Thyroid gland (tissue), 4 donors: ENCODE data around the gene STX1A. TPM values are rescaled to one million over a fixed set of nuclear protein-coding genes. Genes with fewer than 3 reads are reported as not detected.

Experiments
- DNase-seq, 2 donors: peaks; one replicate each; pipeline ENCODE4 v3.0.0-alpha.2; 2019
- H3K27ac ChIP-seq, 3 donors: fragments of 200-600 bp; sonication (generic); 1 replicate in 2 of 3; 2 replicates in 1 of 3; pipeline ENCODE4 v1.5.1; 2016 to 2019; ENCODE audit warnings: mild to moderate bottlenecking in 1 of 3, moderate library complexity in 1 of 3
- H3K27me3 ChIP-seq: fragments of 200-600 bp; sonication (generic); one replicate; pipeline ENCODE4 v1.5.1; 2019
- H3K36me3 ChIP-seq, 2 donors: fragments of 200-600 bp; sonication (generic); one replicate each; pipeline ENCODE4 v1.5.1; 2016 to 2019
- H3K4me1 ChIP-seq, 2 donors: fragments of 200-600 bp; sonication (generic); one replicate each; pipeline ENCODE4 v1.5.1; 2017 to 2019
- H3K4me3 ChIP-seq, 3 donors: fragments of 200-600 bp; sonication (generic); replicated peaks in 1 of 3; 1 replicate in 2 of 3; 2 replicates in 1 of 3; pipeline ENCODE4 v1.5.1; 2016; ENCODE audit warnings: mild to moderate bottlenecking in 1 of 3
- H3K9me3 ChIP-seq: fragments of 200-600 bp; sonication (generic); one replicate; pipeline ENCODE4 v1.5.1; 2017
- CTCF ChIP-seq, 6 experiments: fragments of 200-600 bp in 3 of 6; fragments of 450-650 bp in 3 of 6; sonication (generic) in 3 of 6; IDR thresholded peaks; one replicate each; pipeline ENCODE4 v1.5.1; 2016 to 2019; ENCODE audit warnings: antibody characterized with exemption in 6 of 6, mild to moderate bottlenecking in 2 of 6, inconsistent platforms in 1 of 6, moderate library complexity in 1 of 6
- POLR2A ChIP-seq, 2 donors: fragments of 450-650 bp; IDR thresholded peaks; one replicate each; pipeline ENCODE4 v1.6.1; 2017; ENCODE audit warnings: antibody characterized with exemption in 2 of 2, mild to moderate bottlenecking in 2 of 2, moderate library complexity in 1 of 2
- WGBS, 2 donors: methylation state at CpG; one replicate each; pipeline ENCODE4 v1.1.5; 2017; 5-methylcytosine and 5-hydroxymethylcytosine counted together
- intact Hi-C: fragments of 100-400 bp; cut with DNase I; formaldehyde crosslinking; loops from one replicate; pipeline ENCODE4 v1.15.1; 2023
- total RNA-seq, 4 donors: library from RNA; depleted of rRNA; stranded (reverse); fragments of >200 nt; gene quantifications; one replicate each; pipeline ENCODE4 v1.2.3, GENCODE V29; 2016

Gene STX1A
- total RNA-seq, 4 donors from 2014 or later = 4.4 to 9.5 (median 7.2) TPM

GRCh38 chr7:73690646-73691045 is 28.8 kb downstream of the STX1A start:
- H3K27me3 ChIP-seq = no peaks in the 10 kb centered on the region
- DNase-seq = peak in 1 of 2 donors; percentile 40
- intact Hi-C loops = no loop called here
- 67 to 74% methylated on average over 7 of the region's 7 CpGs for WGBS, 2 donors
- H3K9me3 ChIP-seq = no peaks in the 10 kb centered on the region
- no peak for TF ChIP-seq POLR2A (IDR thresholded peaks at IDR 0.05)
- no peak for TF ChIP-seq CTCF (IDR thresholded peaks at IDR 0.05)
- H3K4me1 ChIP-seq = no peaks in the 10 kb centered on the region
- no peak overlapping the region for H3K4me3 ChIP-seq
- H3K27ac ChIP-seq = no peak overlapping the region
- peaks cover 25 to 36% of the 10 kb centered on the region in 2 donors for H3K36me3 ChIP-seq

DNA sequence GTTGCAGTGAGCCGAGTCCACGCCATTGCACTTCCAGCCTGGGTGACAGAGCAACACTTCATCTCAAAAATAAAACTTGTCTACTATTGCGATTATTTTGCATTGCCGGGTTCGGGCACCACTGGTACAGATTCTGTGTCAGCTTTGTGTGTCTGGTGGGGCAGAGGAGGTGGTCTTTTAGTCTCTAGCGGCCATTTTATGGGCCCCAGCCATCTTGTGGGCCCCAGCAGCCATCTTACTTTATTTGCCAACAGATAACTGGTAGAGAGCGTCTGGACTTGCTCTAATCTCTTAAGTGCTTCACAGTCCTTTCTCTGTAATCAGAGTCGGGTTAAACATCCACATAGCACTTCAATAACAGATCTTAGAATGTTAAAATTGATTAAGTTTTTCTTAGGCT is 31.2 kb downstream of the STX1A start:
- intact Hi-C loops = no loop called here
- WGBS, 2 donors = 96 to 97% methylated on average over 8 of the region's 8 CpGs

DNA sequence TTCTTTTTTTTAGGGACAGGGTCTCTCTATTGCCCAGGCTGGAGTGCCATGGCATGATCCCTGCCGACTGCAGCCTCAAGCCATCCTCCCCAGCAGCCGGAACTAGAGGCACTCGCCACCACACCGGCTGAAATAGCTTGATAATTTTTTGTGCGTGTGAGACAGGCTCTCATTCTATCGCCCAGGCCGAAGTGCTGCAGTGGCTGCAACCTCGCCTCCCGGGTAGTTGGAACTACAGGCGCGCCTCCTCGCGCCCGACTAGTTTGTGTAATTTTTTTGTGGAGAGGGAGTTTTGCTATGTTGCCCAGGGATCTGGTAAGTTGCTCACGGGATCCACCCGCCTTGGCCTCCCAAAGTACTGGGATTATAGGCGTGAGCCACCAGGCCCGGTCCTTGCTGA is 34.2 kb downstream of the STX1A start:
- WGBS, 2 donors = 97 to 98% methylated on average over 18 of the region's 18 CpGs
- intact Hi-C loops = no loop called here
- no peak overlapping the region for H3K4me3 ChIP-seq
- H3K9me3 ChIP-seq = no peaks in the 10 kb centered on the region
- no peaks in the 10 kb centered on the region for H3K27me3 ChIP-seq
- peaks cover 28 to 29% of the 10 kb centered on the region in 2 donors for H3K4me1 ChIP-seq
- peaks cover 0 to 11% of the 10 kb centered on the region in 2 donors for H3K36me3 ChIP-seq
- no peak for DNase-seq
- TF ChIP-seq CTCF (IDR thresholded peaks at IDR 0.05) = no peak
- no peak for TF ChIP-seq POLR2A (IDR thresholded peaks at IDR 0.05)
- H3K27ac ChIP-seq = no peak overlapping the region

More for the DNA sequence above, 31.2 kb downstream of the STX1A start:
- H3K27me3 ChIP-seq = no peaks in the 10 kb centered on the region
- no peaks in the 10 kb centered on the region for H3K9me3 ChIP-seq
- no peak for DNase-seq
- no peak overlapping the region for H3K27ac ChIP-seq
- H3K4me1 ChIP-seq = peaks cover 6% of the 10 kb centered on the region in 2 donors
- no peak for TF ChIP-seq POLR2A (IDR thresholded peaks at IDR 0.05)
- no peak overlapping the region for H3K4me3 ChIP-seq
- peaks cover 9 to 21% of the 10 kb centered on the region in 2 donors for H3K36me3 ChIP-seq

DNA sequence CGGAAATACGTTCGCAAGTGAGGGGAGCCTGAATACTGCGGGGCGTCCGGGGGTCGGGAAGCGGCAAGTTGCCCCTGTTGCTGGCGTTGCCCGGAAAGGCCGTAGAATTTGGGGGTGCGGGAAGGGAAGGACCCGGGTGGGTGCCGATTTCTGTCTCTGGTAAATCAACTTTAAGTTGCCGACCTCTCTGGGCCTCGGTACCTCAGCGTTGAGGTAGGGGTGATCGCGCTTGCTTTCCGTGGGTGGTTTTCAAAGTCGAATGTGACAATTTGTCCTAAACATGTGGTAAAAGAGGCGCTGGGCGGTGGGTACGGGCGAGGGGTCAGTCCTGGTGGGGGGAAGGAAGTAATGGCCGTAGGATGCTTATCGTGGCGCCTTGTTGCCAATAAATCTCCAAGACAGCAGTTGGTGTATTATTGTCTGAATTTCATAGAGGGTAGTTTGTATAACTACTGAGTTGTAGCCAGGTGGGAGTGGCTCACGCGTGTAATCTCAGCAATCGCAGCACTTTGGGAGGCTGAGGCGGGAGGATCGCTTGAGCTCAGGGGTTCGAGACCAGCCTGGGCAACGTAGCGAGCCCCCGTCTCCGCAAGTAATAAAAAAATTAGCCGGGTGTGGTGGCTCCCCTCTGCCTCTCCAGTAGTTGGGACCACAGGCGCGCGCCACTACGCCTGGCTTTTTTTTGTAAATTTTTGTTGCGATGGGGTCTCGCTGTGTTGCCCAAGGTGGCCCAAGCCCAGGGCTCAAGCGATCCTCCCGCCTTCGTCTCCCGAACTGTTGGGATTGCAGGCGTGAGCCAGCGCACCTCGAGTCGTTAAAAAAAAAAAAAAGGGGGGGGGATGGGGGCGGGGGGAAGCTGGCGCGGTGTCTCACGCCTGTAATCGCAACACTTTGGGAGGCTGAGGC is 35.4 kb downstream of the STX1A start:
- no peak for TF ChIP-seq CTCF (IDR thresholded peaks at IDR 0.05)
- TF ChIP-seq POLR2A (IDR thresholded peaks at IDR 0.05) = no peak
- H3K4me3 ChIP-seq = peak overlapping the region; percentile 56 to 95 (median 62)
- intact Hi-C loops = no loop called here
- WGBS, 2 donors = 17 to 28% methylated on average over 50 to 58 of the region's 58 CpGs
- peak overlapping the region; percentile 33 to 83 (median 73) for H3K27ac ChIP-seq
- peaks cover 39 to 41% of the 10 kb centered on the region in 2 donors for H3K4me1 ChIP-seq
- no peaks in the 10 kb centered on the region for H3K9me3 ChIP-seq
- H3K27me3 ChIP-seq = no peaks in the 10 kb centered on the region
- H3K36me3 ChIP-seq = peaks cover 0 to 9% of the 10 kb centered on the region in 2 donors
- no peak for DNase-seq

GRCh38 chr7:73683056-73683787 is 36.2 kb downstream of the STX1A start, which contains the start of the genes BUD23 and DNAJC30:
Gene BUD23, plus strand, starts transcription at chr7:73683597. Its CDS starts 29 bp downstream, at chr7:73683626.
Gene DNAJC30, minus strand, starts transcription at chr7:73683453. Its CDS starts 30 bp downstream, at chr7:73683423.
- no peaks in the 10 kb centered on the region for H3K27me3 ChIP-seq
- intact Hi-C loops = no loop called here
- peaks cover 39 to 49% of the 10 kb centered on the region in 2 donors for H3K4me1 ChIP-seq

More at GRCh38 chr7:73683056-73683787, 36.2 kb downstream of the STX1A start, which contains the start of the genes BUD23 and DNAJC30:
- Histone ChIP-seq H3K36me3 (peaks cover 0 to 4% of the 10 kb centered on the region in 2 donors), H3K27ac (peak within 1 kb of the TSS; percentile 62 to 84 (median 83)), H3K9me3 (no peaks in the 10 kb centered on the region), H3K4me3 (peak within 1 kb of the TSS; percentile 78 to 95 (median 83))
- 0% methylated on average over 13 to 29 of the region's 68 CpGs for WGBS, 2 donors
- peak; percentile 98 for DNase-seq
- TF ChIP-seq POLR2A (IDR thresholded peaks at IDR 0.05) (peak in 1 of 2 donors; percentile 83), CTCF (IDR thresholded peaks at IDR 0.05) (peak in 2 of 6 experiments; percentile 9 to 31)
